IPS DF 4.7 (cell line): ENCODE data around the gene PLA1A.
A peak's percentile ranks its signal among the peaks of the same experiment; 100 is the strongest.
"Not testable (repeated sequence)": the region's sequence is repeated elsewhere in the genome, so short reads cannot be mapped to it uniquely, and the experiment has no call there.

Experiments
- DNase-seq: peaks from one replicate; pipeline ENCODE4 v3.0.0-alpha.2; 2013; ENCODE audit warnings: low spot score; ENCODE audit errors: extremely low read depth

PLA1A gene

GRCh38 chr3:119579366-119580066 lies 18.2 kb upstream of the PLA1A start, which contains the start of gene ADPRH:
Gene ADPRH (plus strand): TSS chr3:119579492. CDS start chr3:119582170, 2,678 bp downstream.
- no peak for DNase-seq

GRCh38 chr3:119580067-119580760 lies 17.5 kb upstream of the PLA1A start:
- DNase-seq, result no peak

- no peak for DNase-seq
Observed at GRCh38 chr3:119582178-119582577, 15.5 kb upstream of the PLA1A start.

- DNase-seq, result no peak
Observed at GRCh38 chr3:119585208-119585607, 12.5 kb upstream of the PLA1A start.

GRCh38 chr3:119585856-119586570 lies 11.7 kb upstream of the PLA1A start:
- no peak for DNase-seq

GRCh38 chr3:119586733-119587172 lies 10.9 kb upstream of the PLA1A start:
- no peak for DNase-seq

GRCh38 chr3:119588112-119588511 lies 9.6 kb upstream of the PLA1A start:
- no peak for DNase-seq

GRCh38 chr3:119589102-119589773 lies 8.4 kb upstream of the PLA1A start:
- DNase-seq, result no peak

GRCh38 chr3:119590706-119591105 lies 7.0 kb upstream of the PLA1A start:
- DNase-seq, result no peak

- DNase-seq, result no peak
Observed at GRCh38 chr3:119592861-119593260, 4.8 kb upstream of the PLA1A start.

GRCh38 chr3:119594066-119594465 lies 3.6 kb upstream of the PLA1A start:
- DNase-seq, result no peak

GRCh38 chr3:119594929-119595328 lies 2.8 kb upstream of the PLA1A start:
- DNase-seq, result not testable (repeated sequence)

GRCh38 chr3:119595639-119596334 lies 1.9 kb upstream of the PLA1A start:
- no peak for DNase-seq

GRCh38 chr3:119596398-119596797 lies 1.3 kb upstream of the PLA1A start:
- DNase-seq, result no peak

GRCh38 chr3:119598410-119599098 lies 869 bp downstream of the PLA1A start:
- DNase-seq, result no peak

GRCh38 chr3:119599558-119600174 lies 2.0 kb downstream of the PLA1A start:
- no peak for DNase-seq

- peak; percentile 36 for DNase-seq
Observed at GRCh38 chr3:119600732-119601131, 3.0 kb downstream of the PLA1A start.

GRCh38 chr3:119601154-119601553 lies 3.5 kb downstream of the PLA1A start:
- DNase-seq, result no peak

GRCh38 chr3:119602676-119603075 lies 5.0 kb downstream of the PLA1A start:
- no peak for DNase-seq

- DNase-seq, result no peak
Observed at GRCh38 chr3:119604878-119605277, 7.2 kb downstream of the PLA1A start.
